ENCODE results near the gene SPOUT1.

- TF ChIP-seq, protein P1, sequence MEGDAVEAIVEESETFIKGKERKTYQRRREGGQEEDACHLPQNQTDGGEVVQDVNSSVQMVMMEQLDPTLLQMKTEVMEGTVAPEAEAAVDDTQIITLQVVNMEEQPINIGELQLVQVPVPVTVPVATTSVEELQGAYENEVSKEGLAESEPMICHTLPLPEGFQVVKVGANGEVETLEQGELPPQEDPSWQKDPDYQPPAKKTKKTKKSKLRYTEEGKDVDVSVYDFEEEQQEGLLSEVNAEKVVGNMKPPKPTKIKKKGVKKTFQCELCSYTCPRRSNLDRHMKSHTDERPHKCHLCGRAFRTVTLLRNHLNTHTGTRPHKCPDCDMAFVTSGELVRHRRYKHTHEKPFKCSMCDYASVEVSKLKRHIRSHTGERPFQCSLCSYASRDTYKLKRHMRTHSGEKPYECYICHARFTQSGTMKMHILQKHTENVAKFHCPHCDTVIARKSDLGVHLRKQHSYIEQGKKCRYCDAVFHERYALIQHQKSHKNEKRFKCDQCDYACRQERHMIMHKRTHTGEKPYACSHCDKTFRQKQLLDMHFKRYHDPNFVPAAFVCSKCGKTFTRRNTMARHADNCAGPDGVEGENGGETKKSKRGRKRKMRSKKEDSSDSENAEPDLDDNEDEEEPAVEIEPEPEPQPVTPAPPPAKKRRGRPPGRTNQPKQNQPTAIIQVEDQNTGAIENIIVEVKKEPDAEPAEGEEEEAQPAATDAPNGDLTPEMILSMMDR (IDR thresholded peaks at IDR 0.05) = no peak
- TF ChIP-seq POLR2AphosphoS5 (IDR thresholded peaks at IDR 0.05) (no peak), POLR2A (IDR thresholded peaks at IDR 0.05) (no peak)
These were observed 7.0 kb upstream of the SPOUT1 start for GRCh38 chr9:128836509-128837145.
